CD4-positive, alpha-beta T cell treated with Interleukin-21 for 1 hour (primary cell): ENCODE measurements around the gene APBB1IP.

Source experiments
- DNase-seq: peaks from one replicate; pipeline ENCODE4 v3.0.0-alpha.2; 2020

APBB1IP gene

DNA sequence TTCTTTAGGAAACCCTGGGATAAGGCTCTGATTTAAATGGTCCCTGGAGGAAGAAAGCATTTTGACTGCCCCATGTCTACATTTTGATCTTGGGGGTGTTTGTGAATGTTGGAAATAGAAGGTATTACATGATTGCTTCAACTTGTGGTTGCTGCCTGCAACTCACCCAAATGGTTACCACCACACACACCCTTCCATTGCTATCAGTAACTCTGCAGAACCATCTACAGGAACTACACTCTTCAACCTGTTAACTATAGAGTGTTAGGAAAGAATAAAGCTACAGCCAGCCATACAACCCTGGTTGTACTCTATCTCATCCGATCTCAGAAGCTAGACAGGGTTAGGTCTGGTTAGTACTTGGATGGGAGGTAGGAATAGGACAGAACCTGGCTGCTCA, 71.2 kb downstream of the APBB1IP start:
- DNase-seq = no peak

DNA sequence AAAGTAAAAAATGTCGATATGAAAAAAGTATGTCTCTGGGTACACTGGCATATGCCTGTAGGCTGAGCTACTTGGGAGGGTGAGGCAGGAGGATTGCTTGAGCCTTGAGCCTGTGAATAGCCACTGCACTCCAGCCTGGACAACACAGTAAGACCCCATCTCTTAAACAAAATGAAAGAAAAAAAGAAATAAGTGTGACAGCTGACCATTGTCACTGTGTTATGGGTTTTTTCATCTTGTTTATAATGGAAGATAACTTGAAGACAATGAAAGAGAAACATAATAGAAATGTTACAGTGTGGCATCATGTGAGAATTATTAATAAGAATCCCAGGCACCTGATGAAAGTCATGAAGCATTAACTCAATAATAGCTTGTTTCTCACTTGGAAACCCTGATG, 75.0 kb downstream of the APBB1IP start:
- no peak for DNase-seq

GRCh38 chr10:26516540-26517101, 78.5 kb downstream of the APBB1IP start:
- DNase-seq = no peak

DNA sequence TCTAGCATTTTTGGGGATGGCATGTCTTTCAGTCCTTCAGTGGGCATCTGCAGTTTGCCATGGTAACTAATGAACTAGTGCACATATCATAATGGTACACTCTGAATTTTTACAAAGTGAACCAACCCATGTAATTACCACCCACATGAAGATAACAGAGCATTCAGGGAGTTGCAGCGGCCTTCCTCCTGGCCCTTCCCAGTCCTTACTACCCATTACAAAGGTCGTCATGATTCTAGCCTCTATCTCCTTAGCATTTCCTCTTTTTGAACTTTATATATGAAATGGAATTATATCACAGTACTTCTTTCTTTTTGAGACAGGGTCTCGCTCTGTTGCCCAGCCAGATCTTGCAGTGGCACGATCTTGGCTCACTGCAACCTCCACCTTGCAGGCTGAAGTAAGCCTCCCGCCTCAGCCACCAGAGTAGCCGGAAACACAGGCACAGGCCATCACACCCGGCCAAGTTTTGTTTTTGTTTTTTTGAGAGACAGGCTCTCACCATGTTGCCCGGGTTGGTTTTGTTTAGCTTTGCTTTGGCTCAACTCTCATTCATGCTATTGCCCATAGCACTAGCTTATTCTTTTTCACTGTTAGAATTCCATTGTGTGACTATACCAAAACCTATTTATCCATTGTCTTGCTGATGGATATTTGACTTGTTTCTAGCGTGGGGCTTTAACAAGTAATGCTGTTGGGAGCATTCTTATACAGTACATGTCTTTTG, 79.2 kb downstream of the APBB1IP start:
- no peak for DNase-seq

- DNase-seq = no peak
These were observed 81.7 kb downstream of the APBB1IP start for GRCh38 chr10:26519803-26520202.

DNA sequence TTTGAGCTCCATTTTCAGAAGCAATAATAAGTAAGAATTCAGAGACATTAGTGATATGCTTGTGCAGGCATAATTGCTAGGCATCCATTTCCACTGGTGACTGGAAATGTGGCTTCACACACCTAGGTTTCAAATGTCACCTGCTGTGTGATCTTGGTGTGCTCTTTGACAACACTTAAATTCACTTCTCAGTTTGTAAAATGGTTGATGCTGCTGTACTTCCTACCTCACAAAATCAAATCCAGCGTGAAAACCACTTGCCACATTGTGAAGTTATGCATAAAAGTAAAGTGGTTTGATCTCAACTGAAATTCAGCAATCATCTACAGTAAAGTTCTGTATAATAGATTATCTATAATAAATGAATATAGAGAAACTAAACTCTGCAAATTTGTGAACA, 82.4 kb downstream of the APBB1IP start:
- no peak for DNase-seq

DNA sequence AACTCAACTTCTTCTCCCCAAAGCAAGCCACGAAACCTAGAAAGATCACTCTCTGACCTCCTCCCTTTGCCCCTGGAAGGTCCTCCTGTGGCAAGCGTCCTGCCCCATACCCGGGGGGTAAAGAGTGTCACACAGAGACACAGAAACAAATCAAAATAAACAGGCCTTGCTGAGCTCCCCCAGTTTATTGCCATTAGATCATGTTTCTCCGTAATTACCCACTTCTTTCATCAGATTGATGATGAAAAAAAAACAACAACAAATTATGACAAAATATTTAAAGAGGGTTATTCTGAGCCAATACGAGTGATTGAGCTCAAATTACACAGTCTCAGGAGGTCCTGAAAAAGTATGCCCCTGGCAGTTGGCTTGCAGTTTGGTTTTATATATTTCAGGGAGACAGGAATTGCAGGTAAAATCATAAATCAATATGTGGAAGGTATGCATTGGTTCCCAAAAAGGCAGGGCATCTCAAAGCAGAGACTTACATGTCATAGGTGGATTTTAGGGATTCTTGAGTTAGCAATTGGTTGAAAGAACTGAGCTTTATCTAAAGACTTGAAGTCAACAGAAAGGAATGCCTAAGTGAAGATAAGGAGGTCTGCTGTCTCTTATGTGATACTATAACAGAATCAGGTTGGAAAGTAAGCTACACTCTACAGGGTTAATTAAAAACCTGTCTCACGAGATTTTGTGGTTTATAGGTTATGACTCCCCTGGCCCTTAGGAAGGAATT, 86.2 kb downstream of the APBB1IP start:
- no peak for DNase-seq

GRCh38 chr10:26525586-26525985, 87.4 kb downstream of the APBB1IP start:
- DNase-seq = no peak

DNA sequence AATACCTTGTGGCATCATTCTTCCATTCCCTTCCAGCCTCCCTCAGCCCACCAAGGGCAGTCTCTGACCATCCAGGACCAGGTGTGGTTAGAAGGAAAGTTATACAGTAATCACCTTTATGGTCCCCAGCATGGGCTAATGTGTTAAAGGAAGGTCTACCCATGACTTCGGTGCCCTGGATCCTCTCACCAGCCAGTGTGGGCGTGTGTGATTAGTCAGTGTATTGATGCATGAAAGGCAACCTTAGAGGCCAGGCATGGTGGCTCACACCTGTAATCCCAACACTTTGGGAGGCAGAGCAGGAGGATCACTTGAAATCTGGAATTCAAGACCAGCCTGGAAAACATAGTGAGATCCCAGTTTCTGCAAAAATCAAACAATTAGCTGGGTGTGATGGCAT, 88.9 kb downstream of the APBB1IP start:
- DNase-seq = no peak

GRCh38 chr10:26528048-26528447, 89.9 kb downstream of the APBB1IP start:
- DNase-seq = no peak

DNA sequence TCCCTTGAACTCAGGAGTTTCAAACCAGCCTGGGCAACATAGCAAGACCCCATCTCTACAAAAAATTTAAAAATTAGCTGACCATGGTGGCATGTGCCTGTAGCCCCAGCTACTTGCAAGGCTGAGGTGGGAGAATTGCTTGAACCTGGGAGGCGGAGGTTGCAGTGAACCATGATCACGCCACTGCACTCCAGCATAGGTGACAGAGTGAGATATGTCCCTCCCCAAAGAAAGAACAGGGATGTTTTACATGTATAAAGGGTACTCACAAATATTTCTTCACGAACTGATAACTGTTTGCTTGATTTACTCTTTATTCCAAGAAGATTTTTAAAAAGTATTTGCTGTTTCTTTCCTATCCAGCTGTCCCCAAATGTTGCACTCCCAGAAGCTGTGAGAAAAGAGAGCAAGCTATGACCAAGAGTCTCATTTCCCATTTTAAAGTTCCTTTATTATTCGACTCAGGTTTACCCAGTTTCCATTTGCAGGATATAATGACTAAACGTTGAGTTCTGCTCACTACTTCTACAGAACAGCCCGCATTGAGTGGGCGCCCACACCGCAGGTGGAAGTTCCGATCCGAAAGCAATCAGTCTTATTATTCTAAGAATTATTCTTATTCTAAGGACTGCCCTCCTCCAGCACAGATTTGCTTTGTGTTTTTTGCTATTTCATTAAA, 90.7 kb downstream of the APBB1IP start:
- DNase-seq = no peak

GRCh38 chr10:26534384-26534783, 96.2 kb downstream of the APBB1IP start:
- DNase-seq = peak; percentile 16

DNA sequence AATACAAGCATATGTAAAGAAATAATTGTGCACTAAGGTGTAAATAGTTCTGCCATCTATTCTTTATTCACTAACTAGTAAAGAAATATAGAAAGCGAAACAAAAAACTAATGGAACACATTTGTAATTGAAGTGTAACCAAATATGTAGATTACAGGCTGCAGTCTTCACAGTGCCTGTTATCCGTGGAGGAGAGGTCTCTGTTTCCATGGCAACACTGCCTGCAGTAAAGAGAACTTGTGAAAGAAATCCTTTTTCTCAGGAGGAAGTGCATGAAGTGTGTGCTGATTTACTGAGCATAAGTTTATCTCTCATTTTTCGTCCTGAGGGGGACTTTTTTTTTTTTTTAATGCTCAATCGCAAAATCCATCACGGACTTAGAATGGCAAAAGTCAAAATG, 102.5 kb downstream of the APBB1IP start:
- no peak for DNase-seq

DNA sequence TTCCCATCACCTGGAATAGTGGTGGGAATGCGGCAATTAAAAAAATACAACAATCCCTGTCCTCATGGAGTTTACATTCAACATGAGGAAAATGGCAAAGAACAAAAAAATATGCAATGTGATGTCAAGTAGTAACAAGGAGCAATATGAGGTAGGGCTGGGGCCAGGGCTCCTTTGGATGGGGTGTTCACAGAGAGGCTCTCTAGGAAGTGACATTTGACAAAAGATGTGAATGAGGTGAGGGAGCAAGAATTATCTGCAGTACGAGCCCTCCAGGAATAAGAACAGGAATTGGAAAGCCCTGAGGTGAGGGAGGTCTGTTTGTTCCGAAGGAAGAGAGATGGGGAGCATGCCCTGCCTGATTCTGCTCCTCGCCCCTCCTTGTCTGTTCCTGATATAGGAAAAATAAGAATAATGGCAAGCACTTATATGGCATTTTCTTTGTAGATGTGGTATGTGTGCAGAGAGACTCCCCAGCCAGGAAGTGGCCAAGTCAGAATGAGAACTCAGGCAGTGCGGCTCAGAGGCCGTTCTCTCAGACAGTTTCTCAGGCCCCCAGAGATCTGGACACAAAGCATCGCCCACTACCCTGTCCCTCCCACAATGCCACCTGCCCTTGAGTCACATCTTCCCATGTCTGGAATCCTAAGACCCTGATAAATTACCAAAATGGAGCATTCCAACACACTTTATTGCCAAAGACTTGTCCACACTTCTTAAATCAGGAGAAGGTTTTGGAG, 105.6 kb downstream of the APBB1IP start:
- DNase-seq = no peak

GRCh38 chr10:26544932-26545331, 106.8 kb downstream of the APBB1IP start:
- no peak for DNase-seq

- DNase-seq = no peak
These were observed 112.8 kb downstream of the APBB1IP start for GRCh38 chr10:26550774-26551526.

- no peak for DNase-seq
These were observed 116.1 kb downstream of the APBB1IP start for GRCh38 chr10:26554246-26554645.

DNA sequence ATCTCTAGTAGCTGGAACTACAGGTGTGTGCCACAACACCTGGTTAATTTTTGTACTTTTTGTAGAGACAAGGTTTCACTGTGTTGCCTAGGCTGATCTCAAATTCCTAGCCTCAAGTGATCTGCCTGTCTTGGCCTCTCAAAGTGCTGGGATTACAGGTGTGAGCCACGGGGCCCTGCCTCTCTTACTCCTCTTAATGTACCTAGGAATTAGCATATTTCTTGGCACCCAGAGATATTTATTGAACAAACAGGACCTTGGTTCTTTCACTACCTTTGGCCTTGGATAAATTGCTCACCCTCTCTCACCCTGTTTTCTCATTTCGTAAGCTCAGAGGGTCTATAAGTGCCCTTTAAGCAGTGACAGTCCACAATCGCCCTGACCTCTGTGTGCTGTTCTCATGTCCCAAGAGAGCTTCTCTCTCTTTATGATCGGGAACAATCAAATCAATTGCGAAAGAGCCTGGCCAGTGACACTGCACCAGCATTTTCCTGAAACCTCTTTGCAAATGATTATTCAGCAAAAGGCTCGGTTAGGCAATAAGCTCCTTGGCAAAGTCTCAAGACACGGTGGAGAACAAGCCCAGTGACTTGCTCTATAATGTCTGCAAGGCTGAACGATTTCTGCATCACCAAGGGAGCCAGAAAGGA, 117.7 kb downstream of the APBB1IP start:
- DNase-seq = no peak

DNA sequence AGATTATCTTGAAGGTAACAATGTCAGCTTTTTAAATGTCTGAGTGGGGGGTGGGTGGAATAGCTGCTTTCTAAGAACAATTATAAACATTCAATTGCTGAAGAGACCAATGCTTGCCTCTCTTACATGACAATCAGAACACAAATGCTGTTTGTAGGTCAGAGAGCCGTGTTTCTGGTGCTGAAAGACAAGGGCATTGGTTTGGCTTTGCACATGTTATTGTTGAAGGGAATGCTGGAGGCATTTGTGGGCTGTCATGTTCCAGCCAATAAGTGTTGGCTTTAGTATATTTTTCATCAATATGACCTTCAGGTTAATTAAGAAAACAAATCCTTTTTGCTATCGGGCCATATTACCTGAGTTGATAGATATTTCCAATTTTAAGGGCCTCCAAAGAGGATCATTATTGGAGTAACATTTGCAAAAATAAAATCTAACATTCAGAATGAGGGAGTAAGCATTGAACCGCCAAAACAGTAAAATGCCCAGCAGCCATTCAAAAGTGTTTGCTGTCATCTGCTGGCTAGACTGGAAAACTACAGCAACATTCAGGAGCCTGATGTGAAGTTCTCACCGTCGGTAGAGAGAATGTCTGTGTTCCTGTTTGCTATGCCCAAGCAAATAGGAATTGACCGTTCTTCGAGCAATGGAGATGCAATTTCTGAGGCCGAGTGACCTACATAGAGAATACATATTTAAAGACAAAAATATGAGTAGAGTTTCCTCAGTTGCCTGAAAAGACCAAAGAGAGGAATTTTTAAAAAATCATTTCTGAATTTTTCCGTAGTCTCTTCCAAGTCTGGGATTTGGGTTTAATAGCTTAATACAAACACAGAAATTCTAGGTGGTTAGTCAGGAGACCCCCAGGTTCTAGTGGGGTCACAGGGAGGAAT, 118.9 kb downstream of the APBB1IP start:
- peak; percentile 55 for DNase-seq

DNA sequence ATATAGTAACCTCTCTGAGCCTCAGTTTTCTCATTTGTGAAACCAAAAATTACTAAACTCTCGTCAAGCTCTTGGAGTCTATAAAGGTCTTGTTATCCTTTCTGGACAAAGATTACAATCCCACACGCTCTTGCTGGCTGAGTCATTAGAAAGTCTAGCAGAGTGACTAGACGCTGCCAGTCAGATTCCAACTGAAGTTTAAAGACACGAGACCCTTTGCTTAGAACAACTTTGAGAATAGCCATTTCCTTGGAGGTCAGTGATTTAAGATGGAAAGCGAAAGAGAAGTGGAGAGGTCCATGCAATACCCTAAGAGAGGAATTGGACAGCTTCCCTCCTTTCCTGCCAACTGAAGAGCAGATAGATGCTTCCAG, 119.5 kb downstream of the APBB1IP start:
- DNase-seq = no peak
